Measurements from ENCODE around the gene UBALD2. TPM values are rescaled to one million over a fixed set of nuclear protein-coding genes. Genes with fewer than 3 reads are reported as not detected.
"Not testable (repeated sequence)": the region's sequence is repeated elsewhere in the genome, so short reads cannot be mapped to it uniquely, and the experiment has no call there.

Gene UBALD2
- total and polyA plus RNA-seq, 2 of the 4 experiments (the other 2 are of a cell fraction), result 0.90 to 12.1 TPM

DNA sequence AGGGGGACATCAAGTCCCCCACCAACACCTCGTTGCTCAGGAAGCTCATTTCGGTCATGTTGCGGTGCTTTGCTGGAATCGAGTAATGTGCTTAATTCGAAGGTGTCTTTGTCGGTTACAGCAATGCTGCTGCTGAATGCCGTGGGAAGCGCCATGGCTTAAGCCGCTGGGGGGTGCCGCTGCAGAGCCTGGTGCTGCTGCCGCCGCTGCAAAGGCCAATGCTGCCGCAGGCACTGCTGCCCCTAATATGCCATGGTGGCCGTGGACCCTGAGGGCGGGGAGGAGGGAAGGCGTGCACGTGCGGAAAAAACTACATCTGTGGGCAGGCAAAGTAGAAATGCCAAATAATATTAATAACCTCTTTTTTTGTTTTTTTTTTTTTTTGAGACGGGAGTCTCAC lies 38.4 kb upstream of the UBALD2 start:
- CTCF ChIA-PET, result interaction anchor here (0.7 kb wide), 1 partner anchor 100 kb away, joined by 3 read pairs; no protein-coding TSS in a partner anchor
- H3K23ac ChIP-seq (ENCODE audit: low read depth, low read length); H3K4ac ChIP-seq (ENCODE audit: low read depth, low read length); H2AK9ac ChIP-seq (replicated peaks; ENCODE audit: low read depth, low read length, poor library complexity); ATAC-seq (ENCODE audit: low read depth); H3K9me3 ChIP-seq (ENCODE audit: control insufficient read depth, insufficient read depth, low read length); in situ Hi-C loops (cut with MboI; ENCODE audit: low sequenced_read_pairs); intact Hi-C loops (cut with micrococcal nuclease); H3K4me1 ChIP-seq (ENCODE audit: control insufficient read depth, insufficient read depth, low read length); H3K18ac ChIP-seq (ENCODE audit: low read depth, low read length); DNase-seq; H2AK5ac ChIP-seq (ENCODE audit: low read depth, low read length); H4K91ac ChIP-seq (ENCODE audit: insufficient read depth, low read depth, low read length); H4K8ac ChIP-seq (ENCODE audit: low read depth in 2 of 2, low read length in 2 of 2); H3K36me3 ChIP-seq (ENCODE audit: control insufficient read depth, insufficient read depth, low read length); H4K20me1 ChIP-seq (ENCODE audit: insufficient read depth, low read length); H3K27me3 ChIP-seq (ENCODE audit: control insufficient read depth, insufficient read depth, low read length); H3K79me1 ChIP-seq (ENCODE audit: low read depth in 1 of 2, low read length in 2 of 2); H3K27ac ChIP-seq (ENCODE audit: insufficient read depth, low read length); H4K5ac ChIP-seq (ENCODE audit: low read depth, low read length); POLR2A ChIA-PET (ENCODE audit: unreplicated experiment); H2AFZ ChIP-seq (replicated peaks; ENCODE audit: low read length, poor library complexity); H3K14ac ChIP-seq (replicated peaks; ENCODE audit: low read depth, low read length); H3K4me3 ChIP-seq (ENCODE audit: insufficient read depth, low read depth, low read length); H2BK20ac ChIP-seq (ENCODE audit: low read depth, low read length); H3K4me2 ChIP-seq (ENCODE audit: low read depth, low read length); dilution Hi-C loops (cut with HindIII; ENCODE audit: low sequenced_read_pairs, unreplicated experiment); H3K9me1 ChIP-seq (ENCODE audit: insufficient read depth, low read length); H2BK120ac ChIP-seq (ENCODE audit: low read depth, low read length); H2BK5ac ChIP-seq (ENCODE audit: low read depth, low read length, poor library complexity, severe bottlenecking); H2BK15ac ChIP-seq (ENCODE audit: low read depth, low read length); BruUV-seq (replicated peaks); H3K56ac ChIP-seq (ENCODE audit: extremely low read depth, insufficient read depth, low read length); H3K9ac ChIP-seq (ENCODE audit: low read depth, low read length): not testable (repeated sequence)
- 92% methylated on average over 8 of the region's 19 CpGs; no CpG with 5 or more reads in 1 of the 2 experiments for WGBS, 2 experiments (ENCODE audit: extremely low coverage in 2 of 2, insufficient read length in 1 of 2)

Measured in IMR-90 (cell line).